Left ventricle myocardium inferior (tissue), 1 donor: ENCODE data around the gene RGL4. TPM values are rescaled to one million over a fixed set of nuclear protein-coding genes. Genes with fewer than 3 reads are reported as not detected.

ENCODE experiments used
- DNase-seq: peaks from one replicate; pipeline ENCODE4 v3.0.0-alpha.2; 2020
- H3K27ac ChIP-seq: fragments of 200-600 bp; replicated peaks from 2 replicates; pipeline ENCODE4 v1.8.0; 2021
- H3K27me3 ChIP-seq: fragments of 200-600 bp; 2 replicates; pipeline ENCODE4 v1.8.0; 2021; ENCODE audit warnings: low read depth
- H3K36me3 ChIP-seq: fragments of 200-600 bp; 2 replicates; pipeline ENCODE4 v1.8.0; 2021
- H3K4me1 ChIP-seq: fragments of 200-600 bp; 2 replicates; pipeline ENCODE4 v1.8.0; 2021
- H3K4me3 ChIP-seq: fragments of 200-600 bp; 2 replicates; pipeline ENCODE4 v1.8.0; 2021; ENCODE audit warnings: mild to moderate bottlenecking, moderate library complexity
- H3K9me3 ChIP-seq: fragments of 200-600 bp; replicated peaks from 2 replicates; pipeline ENCODE4 v1.8.0; 2021
- intact Hi-C: fragments of 100-400 bp; cut with micrococcal nuclease; formaldehyde crosslinking; loops from one replicate; pipeline ENCODE4 v1.11.0; 2022
- total RNA-seq: library from RNA; stranded (reverse); fragmentation: NEBNext Ultra II Directional; extraction: Animal tissue kit (Norgen Biotek cat#: 25700); gene quantifications from one replicate; pipeline ENCODE4 v1.2.1, GENCODE V29; 2021
- TF ChIP-seq, protein P1 (sequence below): fragments of 200-600 bp; IDR thresholded peaks from 2 replicates; pipeline ENCODE4 v1.8.0; 2021; ENCODE audit warnings: antibody characterized with exemption, mild to moderate bottlenecking, borderline replicate concordance
- donor health status: DM: no; HTN: yes; CAD: no; lungs with severe emphysema.

RGL4 gene
- total RNA-seq, 1 donor from 2014 or later, result not detected

DNA sequence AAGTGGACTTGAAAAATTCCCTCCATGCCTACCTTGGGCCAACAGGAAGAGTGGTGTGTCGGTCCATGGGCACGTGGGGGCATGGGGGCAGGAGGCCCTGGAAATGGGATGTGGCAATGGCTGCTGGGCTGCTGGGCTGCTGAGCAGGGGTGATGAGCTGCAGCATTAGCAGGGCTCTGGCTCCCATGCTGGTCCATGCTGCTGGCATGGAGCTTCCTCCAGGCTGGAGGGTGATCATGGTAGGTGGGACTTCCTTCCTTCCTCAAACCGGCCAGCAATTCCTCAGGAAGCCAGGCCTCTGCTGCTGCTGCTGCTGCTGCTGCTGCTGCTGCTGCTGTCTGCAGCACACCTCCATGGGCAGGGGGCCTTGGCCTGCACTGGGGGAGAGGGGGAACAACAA is 4.3 kb downstream of the RGL4 start:
- TF ChIP-seq, protein P1, sequence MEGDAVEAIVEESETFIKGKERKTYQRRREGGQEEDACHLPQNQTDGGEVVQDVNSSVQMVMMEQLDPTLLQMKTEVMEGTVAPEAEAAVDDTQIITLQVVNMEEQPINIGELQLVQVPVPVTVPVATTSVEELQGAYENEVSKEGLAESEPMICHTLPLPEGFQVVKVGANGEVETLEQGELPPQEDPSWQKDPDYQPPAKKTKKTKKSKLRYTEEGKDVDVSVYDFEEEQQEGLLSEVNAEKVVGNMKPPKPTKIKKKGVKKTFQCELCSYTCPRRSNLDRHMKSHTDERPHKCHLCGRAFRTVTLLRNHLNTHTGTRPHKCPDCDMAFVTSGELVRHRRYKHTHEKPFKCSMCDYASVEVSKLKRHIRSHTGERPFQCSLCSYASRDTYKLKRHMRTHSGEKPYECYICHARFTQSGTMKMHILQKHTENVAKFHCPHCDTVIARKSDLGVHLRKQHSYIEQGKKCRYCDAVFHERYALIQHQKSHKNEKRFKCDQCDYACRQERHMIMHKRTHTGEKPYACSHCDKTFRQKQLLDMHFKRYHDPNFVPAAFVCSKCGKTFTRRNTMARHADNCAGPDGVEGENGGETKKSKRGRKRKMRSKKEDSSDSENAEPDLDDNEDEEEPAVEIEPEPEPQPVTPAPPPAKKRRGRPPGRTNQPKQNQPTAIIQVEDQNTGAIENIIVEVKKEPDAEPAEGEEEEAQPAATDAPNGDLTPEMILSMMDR, result no peak
- no peak overlapping the region for H3K4me3 ChIP-seq
- no peak overlapping the region for H3K27ac ChIP-seq
- intact Hi-C loops, result no loop called here
- H3K9me3 ChIP-seq, result no peaks in the 10 kb centered on the region
- H3K27me3 ChIP-seq, result no peaks in the 10 kb centered on the region
- DNase-seq, result no peak
- H3K36me3 ChIP-seq, result peaks cover 34% of the 10 kb centered on the region
- no peaks in the 10 kb centered on the region for H3K4me1 ChIP-seq

DNA sequence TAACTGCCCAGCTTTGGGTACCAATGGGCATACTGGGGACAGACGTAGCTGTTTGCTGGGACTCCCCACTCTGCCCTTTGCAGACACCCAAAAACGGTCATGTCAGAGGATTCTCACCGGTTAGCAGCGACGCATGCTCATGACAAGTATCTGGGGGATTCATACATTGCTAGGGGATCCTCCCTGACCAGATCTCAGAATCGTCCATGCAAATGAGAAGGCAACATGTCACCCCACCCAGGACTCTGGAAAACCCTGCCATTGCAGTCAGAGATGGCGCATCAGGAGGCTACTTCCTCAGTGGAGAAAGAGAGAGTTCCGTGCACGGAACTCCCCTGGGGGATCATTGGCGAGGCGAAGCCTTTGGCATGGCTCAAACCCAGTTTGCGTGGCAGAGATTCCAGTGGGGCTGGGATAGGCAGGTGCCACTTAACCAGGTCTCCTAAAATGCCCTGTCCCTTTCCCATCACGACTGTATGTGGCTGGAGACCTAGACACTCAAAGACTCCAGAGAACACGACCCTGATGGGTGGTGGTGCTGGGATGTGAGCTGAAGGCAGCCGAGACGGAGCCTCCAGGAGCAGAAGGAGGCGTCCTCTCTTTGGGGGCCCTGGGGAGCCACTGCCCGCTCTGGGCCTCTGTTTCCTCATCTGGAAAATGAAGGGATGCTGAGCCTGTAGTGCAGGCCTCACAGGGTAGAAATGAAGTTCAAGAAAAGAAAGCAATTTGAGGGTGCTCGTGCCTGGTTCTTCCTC is 4.9 kb downstream of the RGL4 start:
- DNase-seq, result no peak
- H3K9me3 ChIP-seq, result no peaks in the 10 kb centered on the region
- H3K4me3 ChIP-seq, result no peak overlapping the region
- H3K4me1 ChIP-seq, result peaks cover 4% of the 10 kb centered on the region
- TF ChIP-seq, protein P1, result no peak
- no peak overlapping the region for H3K27ac ChIP-seq
- H3K36me3 ChIP-seq, result peaks cover 41% of the 10 kb centered on the region
- intact Hi-C loops, result no loop called here
- no peaks in the 10 kb centered on the region for H3K27me3 ChIP-seq

DNA sequence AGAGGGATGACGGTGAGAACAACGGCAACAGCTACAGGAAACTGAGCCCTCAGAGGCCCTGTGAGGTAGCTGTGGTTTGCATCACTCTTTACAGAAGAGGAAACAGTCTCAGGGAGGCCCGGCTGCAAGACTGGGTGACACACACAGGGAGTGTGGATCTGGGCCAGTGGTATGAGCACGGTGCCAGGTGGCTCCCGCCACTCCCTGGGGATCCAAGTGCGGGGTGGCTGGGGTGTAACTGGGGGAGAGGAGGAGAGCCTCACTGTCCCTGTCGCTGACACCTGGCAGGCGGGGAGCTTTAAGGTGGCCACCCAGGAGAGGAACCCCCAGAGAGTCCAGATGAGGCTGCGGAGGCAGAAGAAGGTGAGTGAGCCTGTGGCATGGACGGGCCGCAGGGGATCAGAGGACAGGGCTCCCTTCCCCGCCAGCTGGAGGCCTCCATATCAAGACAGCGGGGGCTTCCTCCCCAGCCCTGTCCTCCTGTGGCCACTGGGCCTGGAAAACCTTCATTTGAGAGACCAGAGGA is 5.6 kb downstream of the RGL4 start:
- TF ChIP-seq, protein P1, result no peak
- Histone ChIP-seq H3K4me3 (no peak overlapping the region), H3K36me3 (peaks cover 47% of the 10 kb centered on the region), H3K4me1 (peaks cover 5% of the 10 kb centered on the region), H3K9me3 (no peaks in the 10 kb centered on the region), H3K27ac (no peak overlapping the region), H3K27me3 (no peaks in the 10 kb centered on the region)
- intact Hi-C loops, result no loop called here
- no peak for DNase-seq

DNA sequence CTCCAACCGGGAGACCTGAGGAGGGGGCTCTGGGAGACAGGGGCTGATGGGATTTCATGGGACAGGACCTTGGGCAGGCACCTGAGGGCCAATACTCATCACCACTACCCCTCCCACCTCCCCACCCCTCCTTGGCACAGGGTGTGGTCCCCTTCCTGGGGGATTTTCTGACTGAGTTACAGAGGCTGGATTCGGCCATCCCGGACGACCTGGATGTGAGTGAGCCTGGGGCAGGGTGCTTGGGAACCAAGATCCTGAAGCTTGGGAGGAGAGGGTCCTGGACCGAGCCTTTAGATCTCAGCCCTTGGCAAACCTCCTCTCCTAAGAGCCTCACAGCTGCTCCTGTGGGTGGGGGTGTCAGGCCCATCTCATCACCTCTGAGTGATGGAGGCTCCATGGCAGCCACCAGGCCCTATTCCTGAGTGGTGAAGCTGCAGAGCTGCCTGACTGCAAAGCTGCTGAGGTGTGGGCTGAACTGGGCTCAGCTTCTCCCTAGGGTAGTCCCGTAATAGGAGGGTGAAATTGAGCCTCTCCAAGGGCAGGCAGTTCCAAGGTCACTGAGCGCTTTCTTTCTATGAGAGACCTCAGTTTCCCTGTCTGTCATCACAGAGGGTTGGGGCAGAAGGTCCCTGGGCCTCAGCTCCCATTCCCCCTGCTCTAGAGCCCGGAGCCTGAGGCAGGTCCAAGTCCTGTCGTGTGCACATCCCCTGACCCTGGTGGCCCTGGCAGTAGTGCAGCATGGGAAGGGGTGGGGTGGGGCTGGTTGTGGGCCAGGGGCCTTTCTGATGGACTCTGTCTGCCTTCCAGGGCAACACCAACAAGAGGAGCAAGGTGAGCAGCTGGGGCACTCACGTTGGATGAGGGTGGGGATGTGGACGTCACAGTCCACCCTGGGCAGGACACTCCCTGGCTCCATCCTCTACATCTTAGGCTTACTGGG is 6.5 kb downstream of the RGL4 start:
- peaks cover 56% of the 10 kb centered on the region for H3K36me3 ChIP-seq
- intact Hi-C loops, result no loop called here
- no peaks in the 10 kb centered on the region for H3K27me3 ChIP-seq
- no peak overlapping the region for H3K27ac ChIP-seq
- no peaks in the 10 kb centered on the region for H3K9me3 ChIP-seq
- H3K4me3 ChIP-seq, result no peak overlapping the region
- DNase-seq, result no peak
- peaks cover 5% of the 10 kb centered on the region for H3K4me1 ChIP-seq
- TF ChIP-seq, protein P1, result no peak

DNA sequence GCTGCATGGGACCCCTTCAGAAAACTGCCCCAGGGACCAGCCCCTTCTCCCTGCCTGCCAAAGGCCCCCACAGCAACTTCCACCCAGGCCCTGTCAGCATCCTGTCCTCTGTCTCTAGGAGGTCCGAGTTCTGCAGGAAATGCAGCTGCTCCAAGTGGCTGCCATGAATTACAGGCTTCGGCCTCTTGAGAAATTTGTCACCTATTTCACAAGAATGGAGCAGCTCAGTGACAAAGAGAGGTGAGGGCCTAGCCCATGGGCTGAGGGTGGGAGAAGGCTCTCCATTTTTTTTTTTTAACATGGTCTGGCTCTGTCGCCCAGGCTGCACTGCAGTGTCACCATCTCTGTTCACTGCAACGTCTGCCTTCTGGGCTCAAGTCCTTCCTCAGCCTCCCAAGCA is 7.3 kb downstream of the RGL4 start:
- intact Hi-C loops, result no loop called here
- TF ChIP-seq, protein P1, result no peak
- peaks cover 59% of the 10 kb centered on the region for H3K36me3 ChIP-seq

More for the DNA sequence above, 7.3 kb downstream of the RGL4 start:
- no peaks in the 10 kb centered on the region for H3K9me3 ChIP-seq
- DNase-seq, result no peak
- no peak overlapping the region for H3K27ac ChIP-seq
- H3K27me3 ChIP-seq, result no peaks in the 10 kb centered on the region
- peaks cover 5% of the 10 kb centered on the region for H3K4me1 ChIP-seq
- H3K4me3 ChIP-seq, result no peak overlapping the region
